Cardiac muscle cell (in vitro differentiated cells and primary cell): ENCODE measurements around the gene CPM. TPM values are rescaled to one million over a fixed set of nuclear protein-coding genes. Genes with fewer than 3 reads are reported as not detected.
"Not testable (repeated sequence)": the region's sequence is repeated elsewhere in the genome, so short reads cannot be mapped to it uniquely, and the experiment has no call there.

Experiments used
- DNase-seq, 2 donors: peaks; one replicate each; pipeline versions ENCODE4 v3.0.0 to v3.0.0-alpha.2; 2010 to 2017; ENCODE audit warnings: low read depth in 1 of 2, low spot score in 1 of 2
- H3K27ac ChIP-seq: fragments of 200-600 bp; sonication (generic); 2 replicates; pipeline ENCODE4 v1.5.1; 2016
- H3K27me3 ChIP-seq: fragments of 200-600 bp; sonication (generic); 2 replicates; pipeline ENCODE4 v1.6.0; 2016; ENCODE audit warnings: control low read depth
- H3K36me3 ChIP-seq: fragments of 200-600 bp; sonication (generic); 2 replicates; pipeline ENCODE4 v1.5.1; 2016; ENCODE audit warnings: control low read depth
- H3K4me1 ChIP-seq: fragments of 200-600 bp; sonication (generic); 2 replicates; pipeline ENCODE4 v1.8.1; 2017; ENCODE audit warnings: low read depth, mild to moderate bottlenecking, mixed run types
- H3K4me3 ChIP-seq: fragments of 200-600 bp; sonication (generic); 2 replicates; pipeline ENCODE4 v1.5.1; 2016; ENCODE audit warnings: mild to moderate bottlenecking
- H3K9me3 ChIP-seq: fragments of 200-600 bp; sonication (generic); 2 replicates; pipeline ENCODE4 v1.5.1; 2017; ENCODE audit warnings: low read depth, mild to moderate bottlenecking, control low read depth
- CTCF ChIP-seq: IDR thresholded peaks from 2 replicates; pipeline ENCODE4 v1.5.1; 2012; ENCODE audit warnings: low read depth, mild to moderate bottlenecking, low read length
- polyA plus RNA-seq: library from polyadenylated mRNA; unstranded; fragments of >200 nt; fragmentation: Nextera tagmentation; extraction: Ambion mirVana; gene quantifications from 2 replicates; pipeline ENCODE4 v1.2.1, GENCODE V29; 2016
- total RNA-seq: library from RNA; depleted of rRNA; stranded (reverse); fragments of >200 nt; gene quantifications from 2 replicates; pipeline ENCODE4 v1.2.3, GENCODE V29; 2016

Gene CPM
- total and polyA plus RNA-seq, 2 experiments from 2014 or later = 1.5 to 2.0 TPM

- Histone ChIP-seq H3K27me3 (no peaks in the 10 kb centered on the region), H3K36me3 (peaks cover 71% of the 10 kb centered on the region), H3K4me3 (no peak overlapping the region), H3K9me3 (no peaks in the 10 kb centered on the region), H3K4me1 (no peaks in the 10 kb centered on the region), H3K27ac (no peak overlapping the region)
- TF ChIP-seq CTCF = no peak
- no peak for DNase-seq
These were observed 111.4 kb downstream of the CPM start for GRCh38 chr12:68821357-68822188.

- not testable (repeated sequence) for H3K4me1 ChIP-seq, H3K27ac ChIP-seq, DNase-seq, H3K9me3 ChIP-seq, H3K27me3 ChIP-seq, H3K4me3 ChIP-seq
- H3K36me3 ChIP-seq = peaks cover 66% of the 10 kb centered on the region
These were observed 113.5 kb downstream of the CPM start for GRCh38 chr12:68819481-68819880.

GRCh38 chr12:68815928-68816800, 116.8 kb downstream of the CPM start:
- peaks cover 62% of the 10 kb centered on the region for H3K36me3 ChIP-seq

GRCh38 chr12:68815232-68815927, 117.6 kb downstream of the CPM start:
- DNase-seq = no peak
- Histone ChIP-seq H3K27me3 (no peaks in the 10 kb centered on the region), H3K4me3 (no peak overlapping the region), H3K27ac (no peak overlapping the region), H3K36me3 (peaks cover 57% of the 10 kb centered on the region), H3K4me1 (no peaks in the 10 kb centered on the region), H3K9me3 (no peaks in the 10 kb centered on the region)
- no peak for TF ChIP-seq CTCF

More at GRCh38 chr12:68815928-68816800, 116.8 kb downstream of the CPM start:
- Histone ChIP-seq H3K9me3 (no peaks in the 10 kb centered on the region), H3K4me3 (no peak overlapping the region), H3K27ac (no peak overlapping the region), H3K4me1 (no peaks in the 10 kb centered on the region), H3K27me3 (no peaks in the 10 kb centered on the region)
- no peak for TF ChIP-seq CTCF
- DNase-seq = no peak

- H3K27ac ChIP-seq = no peak overlapping the region
- H3K36me3 ChIP-seq = peaks cover 52% of the 10 kb centered on the region
- no peaks in the 10 kb centered on the region for H3K9me3 ChIP-seq
- no peak overlapping the region for H3K4me3 ChIP-seq
- no peak for TF ChIP-seq CTCF
- no peak for DNase-seq
- H3K4me1 ChIP-seq = no peaks in the 10 kb centered on the region
- H3K27me3 ChIP-seq = no peaks in the 10 kb centered on the region
These were observed 118.3 kb downstream of the CPM start for GRCh38 chr12:68814490-68815231.
